Upper lobe of left lung (tissue), 4 donors: ENCODE results near the gene TSPAN33.

Experiments used
- EP300 ChIP-seq, 4 donors: sonication (generic); formaldehyde crosslinking; IDR thresholded peaks; one replicate each; pipeline ENCODE4 v1.5.1; 2017; ENCODE audit warnings: antibody characterized with exemption in 4 of 4, control low read depth in 2 of 4
- POLR2A ChIP-seq, 4 donors: fragments of 450-650 bp; IDR thresholded peaks; one replicate each; pipeline ENCODE4 v1.5.1; 2016 to 2017; ENCODE audit warnings: antibody characterized with exemption in 4 of 4, mild to moderate bottlenecking in 2 of 4
- POLR2AphosphoS5 ChIP-seq, 2 donors: sonication (generic); formaldehyde crosslinking; IDR thresholded peaks; one replicate each; pipeline ENCODE4 v1.5.1; 2017; ENCODE audit warnings: antibody characterized with exemption in 2 of 2
- TF ChIP-seq, protein P1 (sequence below), 6 experiments: fragments of 450-650 bp in 4 of 6; fragments of 200-600 bp in 2 of 6; sonication (generic) in 2 of 6; IDR thresholded peaks; one replicate each; pipeline ENCODE4 v1.5.1; 2016 to 2019; ENCODE audit warnings: antibody characterized with exemption in 6 of 6

DNA sequence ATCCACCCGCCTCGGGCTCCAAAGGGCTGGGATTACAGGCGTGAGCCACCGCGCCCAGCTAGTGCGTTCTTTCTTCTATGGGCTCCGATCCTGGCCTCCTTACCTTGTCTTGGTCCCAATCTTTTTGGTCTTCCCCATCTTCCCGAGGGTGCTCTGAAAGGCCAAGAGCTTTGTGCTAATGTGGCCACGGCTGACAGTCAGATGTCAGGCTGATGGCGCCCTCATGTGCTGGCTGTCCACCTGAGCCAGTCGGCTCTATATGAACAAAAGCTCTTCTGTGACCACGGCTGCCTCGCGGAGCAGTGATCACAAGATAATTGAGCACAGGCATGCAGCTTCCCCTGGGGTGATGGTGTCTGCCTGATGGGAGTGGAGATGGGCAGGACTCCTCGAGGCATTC lies 69.3 kb downstream of the TSPAN33 start:
- TF ChIP-seq, protein P1, sequence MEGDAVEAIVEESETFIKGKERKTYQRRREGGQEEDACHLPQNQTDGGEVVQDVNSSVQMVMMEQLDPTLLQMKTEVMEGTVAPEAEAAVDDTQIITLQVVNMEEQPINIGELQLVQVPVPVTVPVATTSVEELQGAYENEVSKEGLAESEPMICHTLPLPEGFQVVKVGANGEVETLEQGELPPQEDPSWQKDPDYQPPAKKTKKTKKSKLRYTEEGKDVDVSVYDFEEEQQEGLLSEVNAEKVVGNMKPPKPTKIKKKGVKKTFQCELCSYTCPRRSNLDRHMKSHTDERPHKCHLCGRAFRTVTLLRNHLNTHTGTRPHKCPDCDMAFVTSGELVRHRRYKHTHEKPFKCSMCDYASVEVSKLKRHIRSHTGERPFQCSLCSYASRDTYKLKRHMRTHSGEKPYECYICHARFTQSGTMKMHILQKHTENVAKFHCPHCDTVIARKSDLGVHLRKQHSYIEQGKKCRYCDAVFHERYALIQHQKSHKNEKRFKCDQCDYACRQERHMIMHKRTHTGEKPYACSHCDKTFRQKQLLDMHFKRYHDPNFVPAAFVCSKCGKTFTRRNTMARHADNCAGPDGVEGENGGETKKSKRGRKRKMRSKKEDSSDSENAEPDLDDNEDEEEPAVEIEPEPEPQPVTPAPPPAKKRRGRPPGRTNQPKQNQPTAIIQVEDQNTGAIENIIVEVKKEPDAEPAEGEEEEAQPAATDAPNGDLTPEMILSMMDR (IDR thresholded peaks at IDR 0.05): no peak
- no peak for TF ChIP-seq POLR2A (IDR thresholded peaks at IDR 0.05)
- TF ChIP-seq EP300 (IDR thresholded peaks at IDR 0.05): no peak
- no peak for TF ChIP-seq POLR2AphosphoS5 (IDR thresholded peaks at IDR 0.05)
